ENCODE results near the gene ATP8B3.
"Not testable (repeated sequence)": the region's sequence is repeated elsewhere in the genome, so short reads cannot be mapped to it uniquely, and the experiment has no call there.

The ATP8B3 gene

GRCh38 chr19:1807695-1808394 lies 4.2 kb downstream of the ATP8B3 start:
- no peak overlapping the region for H3K9ac ChIP-seq (ENCODE audit: low read length)

GRCh38 chr19:1807030-1807694 lies 4.9 kb downstream of the ATP8B3 start:
- Histone ChIP-seq H3K27ac (ENCODE audit: low read length) (no peak overlapping the region), H3K4me3 (ENCODE audit: low read length) (no peak overlapping the region), H3K4me1 (ENCODE audit: control insufficient read depth, low read depth, low read length) (no peaks in the 10 kb centered on the region), H3K9me3 (ENCODE audit: control insufficient read depth, low read depth, low read length) (no peaks in the 10 kb centered on the region), H3K9ac (ENCODE audit: low read length) (no peak overlapping the region), H3K27me3 (ENCODE audit: control insufficient read depth, insufficient read depth, low read length) (peaks cover 8% of the 10 kb centered on the region), H3K36me3 (ENCODE audit: control insufficient read depth, low read depth, low read length) (no peaks in the 10 kb centered on the region)

More at GRCh38 chr19:1807695-1808394, 4.2 kb downstream of the ATP8B3 start:
- H3K27ac ChIP-seq (ENCODE audit: low read length) = no peak overlapping the region
- H3K4me1 ChIP-seq (ENCODE audit: control insufficient read depth, low read depth, low read length) = no peaks in the 10 kb centered on the region
- H3K9me3 ChIP-seq (ENCODE audit: control insufficient read depth, low read depth, low read length) = no peaks in the 10 kb centered on the region
- no peak overlapping the region for H3K4me3 ChIP-seq (ENCODE audit: low read length)
- peaks cover 8% of the 10 kb centered on the region for H3K27me3 ChIP-seq (ENCODE audit: control insufficient read depth, insufficient read depth, low read length)
- H3K36me3 ChIP-seq (ENCODE audit: control insufficient read depth, low read depth, low read length) = no peaks in the 10 kb centered on the region

- Histone ChIP-seq H3K4me3 (ENCODE audit: low read length) (no peak overlapping the region), H3K4me1 (ENCODE audit: control insufficient read depth, low read depth, low read length) (no peaks in the 10 kb centered on the region), H3K27ac (ENCODE audit: low read length) (no peak overlapping the region), H3K36me3 (ENCODE audit: control insufficient read depth, low read depth, low read length) (no peaks in the 10 kb centered on the region), H3K9me3 (ENCODE audit: control insufficient read depth, low read depth, low read length) (no peaks in the 10 kb centered on the region), H3K9ac (ENCODE audit: low read length) (no peak overlapping the region), H3K27me3 (ENCODE audit: control insufficient read depth, insufficient read depth, low read length) (peaks cover 5% of the 10 kb centered on the region)
Measured at GRCh38 chr19:1806184-1807029, 5.7 kb downstream of the ATP8B3 start.

DNA sequence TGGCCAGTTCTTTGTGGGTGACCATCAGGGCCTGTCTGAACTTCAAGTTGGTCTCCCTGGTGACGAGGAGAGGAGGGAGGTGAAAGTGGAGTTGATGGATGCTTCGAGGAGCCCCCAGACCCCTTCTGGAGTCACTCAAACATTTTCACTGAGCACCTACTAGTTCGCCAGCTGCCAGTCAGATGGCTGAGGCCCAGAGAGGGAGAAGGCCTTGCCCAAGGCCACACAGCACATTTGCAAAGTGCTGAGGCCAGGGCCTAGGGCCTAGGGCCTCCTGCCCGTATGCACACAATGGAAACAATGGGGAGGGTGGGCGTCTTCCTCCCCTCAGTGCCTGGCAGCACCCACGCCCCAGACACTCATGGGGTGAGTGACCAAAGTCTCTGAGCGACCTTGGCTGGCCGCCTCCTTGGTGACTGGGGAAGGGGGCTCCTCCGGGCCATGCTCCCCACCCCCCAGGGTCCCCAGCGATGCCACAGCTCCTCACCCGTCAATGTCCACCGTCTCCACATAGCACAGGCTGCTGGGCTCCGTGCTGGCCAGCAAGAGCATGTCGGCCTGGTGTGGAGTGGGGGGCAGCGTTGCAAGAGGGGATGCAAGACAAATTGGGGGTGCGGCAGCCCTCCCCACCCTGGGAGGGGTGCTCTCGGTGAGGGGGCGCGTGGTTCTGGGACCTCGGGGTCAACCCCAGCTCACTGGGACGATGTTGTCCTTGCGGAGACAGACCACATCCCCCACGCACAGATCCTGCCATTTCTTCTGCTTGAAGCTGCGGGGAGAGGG lies 6.5 kb downstream of the ATP8B3 start:
- Histone ChIP-seq H3K27me3 (ENCODE audit: control insufficient read depth, insufficient read depth, low read length) (no peaks in the 10 kb centered on the region), H3K9ac (ENCODE audit: low read length) (no peak overlapping the region), H3K4me1 (ENCODE audit: control insufficient read depth, low read depth, low read length) (no peaks in the 10 kb centered on the region), H3K27ac (ENCODE audit: low read length) (no peak overlapping the region), H3K4me3 (ENCODE audit: low read length) (no peak overlapping the region), H3K9me3 (ENCODE audit: control insufficient read depth, low read depth, low read length) (no peaks in the 10 kb centered on the region), H3K36me3 (ENCODE audit: control insufficient read depth, low read depth, low read length) (no peaks in the 10 kb centered on the region)

DNA sequence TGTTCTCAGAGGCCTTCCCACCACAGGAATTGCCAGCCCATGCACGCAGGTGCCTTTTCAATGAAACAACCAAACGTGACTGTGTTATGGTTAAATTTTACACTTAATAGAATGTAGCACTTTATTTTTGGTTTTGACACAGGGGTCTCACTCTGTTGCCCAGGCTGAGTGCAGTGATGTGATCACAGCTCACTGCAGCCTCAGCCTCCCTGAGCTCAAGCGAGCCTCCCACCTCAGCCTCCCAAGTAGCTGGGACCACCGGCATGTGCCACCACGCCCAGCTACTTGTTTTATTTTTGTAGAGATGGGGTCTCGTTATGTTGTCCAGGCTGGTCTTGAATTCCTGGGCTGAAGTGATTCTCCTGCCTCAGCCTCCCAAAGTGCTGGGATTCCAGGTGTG lies 7.2 kb downstream of the ATP8B3 start:
- Histone ChIP-seq H3K4me1 (ENCODE audit: control insufficient read depth, low read depth, low read length) (no peaks in the 10 kb centered on the region), H3K9me3 (ENCODE audit: control insufficient read depth, low read depth, low read length) (no peaks in the 10 kb centered on the region), H3K27me3 (ENCODE audit: control insufficient read depth, insufficient read depth, low read length) (no peaks in the 10 kb centered on the region), H3K4me3 (ENCODE audit: low read length) (no peak overlapping the region), H3K9ac (ENCODE audit: low read length) (no peak overlapping the region), H3K27ac (ENCODE audit: low read length) (no peak overlapping the region), H3K36me3 (ENCODE audit: control insufficient read depth, low read depth, low read length) (no peaks in the 10 kb centered on the region)

GRCh38 chr19:1799695-1800342 lies 12.3 kb downstream of the ATP8B3 start:
- H3K36me3 ChIP-seq (ENCODE audit: control insufficient read depth, low read depth, low read length) = no peaks in the 10 kb centered on the region

GRCh38 chr19:1797313-1797712 lies 14.8 kb downstream of the ATP8B3 start:
- H3K4me1 ChIP-seq (ENCODE audit: control insufficient read depth, low read depth, low read length); H3K36me3 ChIP-seq (ENCODE audit: control insufficient read depth, low read depth, low read length); H3K9ac ChIP-seq (ENCODE audit: low read length); H3K9me3 ChIP-seq (ENCODE audit: control insufficient read depth, low read depth, low read length); H3K27ac ChIP-seq (ENCODE audit: low read length); H3K4me3 ChIP-seq (ENCODE audit: low read length); H3K27me3 ChIP-seq (ENCODE audit: control insufficient read depth, insufficient read depth, low read length): not testable (repeated sequence)

More at GRCh38 chr19:1799695-1800342, 12.3 kb downstream of the ATP8B3 start:
- Histone ChIP-seq H3K27me3 (ENCODE audit: control insufficient read depth, insufficient read depth, low read length) (no peaks in the 10 kb centered on the region), H3K4me3 (ENCODE audit: low read length) (no peak overlapping the region), H3K4me1 (ENCODE audit: control insufficient read depth, low read depth, low read length) (no peaks in the 10 kb centered on the region), H3K9me3 (ENCODE audit: control insufficient read depth, low read depth, low read length) (no peaks in the 10 kb centered on the region), H3K9ac (ENCODE audit: low read length) (no peak overlapping the region), H3K27ac (ENCODE audit: low read length) (no peak overlapping the region)

GRCh38 chr19:1796395-1797142 lies 15.5 kb downstream of the ATP8B3 start:
- no peaks in the 10 kb centered on the region for H3K36me3 ChIP-seq (ENCODE audit: control insufficient read depth, low read depth, low read length)
- H3K27me3 ChIP-seq (ENCODE audit: control insufficient read depth, insufficient read depth, low read length) = no peaks in the 10 kb centered on the region
- no peak overlapping the region for H3K27ac ChIP-seq (ENCODE audit: low read length)
- peaks cover 6% of the 10 kb centered on the region for H3K4me1 ChIP-seq (ENCODE audit: control insufficient read depth, low read depth, low read length)
- H3K9ac ChIP-seq (ENCODE audit: low read length) = no peak overlapping the region
- no peak overlapping the region for H3K4me3 ChIP-seq (ENCODE audit: low read length)
- no peaks in the 10 kb centered on the region for H3K9me3 ChIP-seq (ENCODE audit: control insufficient read depth, low read depth, low read length)

DNA sequence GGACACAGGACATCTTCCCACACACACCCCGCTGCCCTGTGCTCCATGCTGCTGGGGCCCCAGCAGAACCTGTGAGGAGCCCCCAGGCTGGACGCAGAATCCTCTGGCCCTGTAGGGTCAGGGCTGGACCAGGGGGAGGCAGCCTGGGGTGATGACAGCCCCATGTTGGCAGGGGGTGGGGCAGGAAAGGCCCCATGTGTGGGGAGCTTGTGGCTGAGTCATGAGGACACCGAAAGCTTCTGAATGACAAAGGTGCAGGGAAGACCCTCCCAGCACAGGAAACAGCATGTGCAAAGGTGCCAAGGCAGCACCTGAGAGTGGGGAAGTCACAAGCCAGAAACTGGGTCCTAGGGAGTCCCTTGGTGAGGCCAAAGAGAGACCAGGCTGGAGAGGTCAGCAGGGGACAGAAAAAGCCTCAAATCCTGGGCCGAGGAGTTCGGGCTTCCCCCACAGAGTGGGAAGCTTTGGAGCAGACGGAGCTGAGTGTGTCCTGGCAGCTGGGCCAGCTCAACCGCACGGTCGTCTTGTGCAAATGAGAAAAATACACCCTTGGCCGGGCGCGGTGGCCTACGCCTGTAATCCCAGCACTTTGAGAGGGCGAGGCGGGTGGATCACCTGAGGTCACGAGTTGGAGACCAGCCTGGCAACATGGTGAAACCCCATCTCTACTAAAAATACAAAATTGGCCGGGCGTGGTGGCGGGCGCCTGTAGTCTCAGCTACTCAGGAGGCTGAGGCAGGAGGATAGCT lies 17.5 kb downstream of the ATP8B3 start:
- peaks cover 2% of the 10 kb centered on the region for H3K27me3 ChIP-seq (ENCODE audit: control insufficient read depth, insufficient read depth, low read length)
- no peak overlapping the region for H3K9ac ChIP-seq (ENCODE audit: low read length)
- no peaks in the 10 kb centered on the region for H3K36me3 ChIP-seq (ENCODE audit: control insufficient read depth, low read depth, low read length)
- H3K27ac ChIP-seq (ENCODE audit: low read length) = no peak overlapping the region
- H3K4me1 ChIP-seq (ENCODE audit: control insufficient read depth, low read depth, low read length) = peaks cover 6% of the 10 kb centered on the region
- H3K9me3 ChIP-seq (ENCODE audit: control insufficient read depth, low read depth, low read length) = no peaks in the 10 kb centered on the region
- H3K4me3 ChIP-seq (ENCODE audit: low read length) = no peak overlapping the region

DNA sequence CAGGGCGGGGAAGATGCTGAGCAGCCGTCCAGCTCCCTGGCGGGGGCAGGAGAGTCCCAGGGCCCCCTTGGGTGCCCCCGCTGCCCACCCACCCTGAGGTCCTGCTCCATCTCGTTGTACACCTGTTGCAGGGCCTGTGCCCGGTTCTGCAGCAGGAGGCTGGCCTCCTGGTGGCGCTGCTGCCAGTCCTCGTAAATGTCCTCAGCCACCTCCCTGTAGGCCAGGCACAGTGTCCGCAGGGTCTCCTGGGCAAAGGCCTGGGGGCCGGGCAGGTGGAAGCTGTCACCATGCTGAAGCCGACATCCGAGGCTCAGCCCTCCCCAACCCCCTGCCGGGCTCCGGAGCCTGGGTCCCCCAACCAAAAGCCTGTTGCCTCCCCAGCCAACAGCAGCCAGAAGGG lies 20.2 kb downstream of the ATP8B3 start:
- H3K9ac ChIP-seq (ENCODE audit: low read length) = no peak overlapping the region
- no peak overlapping the region for H3K27ac ChIP-seq (ENCODE audit: low read length)
- H3K4me1 ChIP-seq (ENCODE audit: control insufficient read depth, low read depth, low read length) = peaks cover 6% of the 10 kb centered on the region
- H3K27me3 ChIP-seq (ENCODE audit: control insufficient read depth, insufficient read depth, low read length) = peaks cover 18% of the 10 kb centered on the region
- no peak overlapping the region for H3K4me3 ChIP-seq (ENCODE audit: low read length)
- H3K36me3 ChIP-seq (ENCODE audit: control insufficient read depth, low read depth, low read length) = no peaks in the 10 kb centered on the region
- no peaks in the 10 kb centered on the region for H3K9me3 ChIP-seq (ENCODE audit: control insufficient read depth, low read depth, low read length)

Measured in iPS-18a (cell line).